T-helper 22 cell (primary cell): Measurements from ENCODE around the gene ZNF564.
"Not testable (repeated sequence)": the region's sequence is repeated elsewhere in the genome, so short reads cannot be mapped to it uniquely, and the experiment has no call there.

Experiments used
- DNase-seq: peaks from one replicate; pipeline ENCODE4 v3.0.0-alpha.2; 2020; ENCODE audit warnings: low read depth

The ZNF564 gene

GRCh38 chr19:12497032-12497431, 54.2 kb downstream of the ZNF564 start:
- no peak for DNase-seq

GRCh38 chr19:12496480-12496879, 54.8 kb downstream of the ZNF564 start:
- no peak for DNase-seq

- DNase-seq = peak; percentile 81
Observed at GRCh38 chr19:12495002-12495802, 56.1 kb downstream of the ZNF564 start.

GRCh38 chr19:12494260-12494860, 56.9 kb downstream of the ZNF564 start:
- no peak for DNase-seq

GRCh38 chr19:12486265-12486783, 65.0 kb downstream of the ZNF564 start:
- not testable (repeated sequence) for DNase-seq

- DNase-seq = no peak
Observed at GRCh38 chr19:12485571-12485970, 65.7 kb downstream of the ZNF564 start.

- DNase-seq = no peak
Observed at GRCh38 chr19:12485052-12485416, 66.2 kb downstream of the ZNF564 start.

- peak; percentile 70 for DNase-seq
Observed at GRCh38 chr19:12484371-12485051, 66.8 kb downstream of the ZNF564 start, which contains the start of gene ZNF709. TSS of gene ZNF709 (minus strand) at chr19:12484816. CDS start at chr19:12484657, 159 bp downstream.

GRCh38 chr19:12484011-12484370, 67.3 kb downstream of the ZNF564 start:
- DNase-seq = no peak

GRCh38 chr19:12482509-12482886, 68.8 kb downstream of the ZNF564 start:
- no peak for DNase-seq

- DNase-seq = no peak
Observed at GRCh38 chr19:12481781-12482508, 69.3 kb downstream of the ZNF564 start.

GRCh38 chr19:12478234-12478941, 72.9 kb downstream of the ZNF564 start:
- DNase-seq = no peak
